Epithelial cell of prostate (primary cell): Measurements from ENCODE around the gene HSDL2.
"Not testable (repeated sequence)": the region's sequence is repeated elsewhere in the genome, so short reads cannot be mapped to it uniquely, and the experiment has no call there.

ENCODE experiments used
- DNase-seq: peaks from one replicate; pipeline ENCODE4 v3.0.0-alpha.2; 2011; ENCODE audit warnings: low read depth, low spot score
- H3K27ac ChIP-seq: fragments of 450-650 bp; 2 replicates; pipeline ENCODE4 v1.5.1; 2017; ENCODE audit warnings: mild to moderate bottlenecking

HSDL2 gene

DNA sequence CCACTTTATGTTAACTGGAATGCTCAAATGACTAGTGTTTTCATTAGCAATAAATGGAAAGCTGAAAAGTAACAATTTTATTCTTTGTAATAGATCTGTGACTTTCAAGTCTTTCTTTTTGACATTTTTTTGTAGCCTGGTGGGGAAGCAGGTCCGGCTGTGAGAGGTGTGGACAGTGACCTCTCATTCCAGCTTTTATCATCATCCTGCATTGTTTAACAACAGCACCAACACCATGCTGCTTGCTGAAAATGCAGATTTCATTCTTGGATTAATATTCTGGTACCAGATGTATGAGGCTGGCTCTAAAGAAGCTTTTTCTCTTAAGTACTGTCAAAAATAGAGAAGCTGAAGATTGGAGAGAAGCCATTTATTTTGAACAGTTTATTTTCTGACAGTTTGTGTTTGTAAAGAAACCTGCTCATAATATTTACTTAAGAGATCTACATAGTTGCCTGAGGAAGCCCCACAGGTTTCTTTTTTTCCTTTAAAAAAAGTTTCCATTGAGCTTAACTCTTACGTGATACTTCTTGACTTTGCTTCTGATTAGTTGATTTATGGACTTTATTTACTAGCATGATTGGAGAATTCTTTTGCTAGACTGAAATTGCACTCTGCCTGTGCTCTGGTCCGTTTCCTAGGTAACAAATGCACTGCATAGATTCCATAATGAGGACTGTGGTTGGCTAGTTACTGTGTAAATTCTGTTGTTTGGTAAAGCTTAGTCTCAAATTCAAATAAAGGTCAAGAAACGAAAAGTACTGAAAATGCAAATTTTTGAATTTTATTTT lies 110.2 kb downstream of the HSDL2 start:
- H3K27ac ChIP-seq, result no peak overlapping the region
- no peak for DNase-seq

DNA sequence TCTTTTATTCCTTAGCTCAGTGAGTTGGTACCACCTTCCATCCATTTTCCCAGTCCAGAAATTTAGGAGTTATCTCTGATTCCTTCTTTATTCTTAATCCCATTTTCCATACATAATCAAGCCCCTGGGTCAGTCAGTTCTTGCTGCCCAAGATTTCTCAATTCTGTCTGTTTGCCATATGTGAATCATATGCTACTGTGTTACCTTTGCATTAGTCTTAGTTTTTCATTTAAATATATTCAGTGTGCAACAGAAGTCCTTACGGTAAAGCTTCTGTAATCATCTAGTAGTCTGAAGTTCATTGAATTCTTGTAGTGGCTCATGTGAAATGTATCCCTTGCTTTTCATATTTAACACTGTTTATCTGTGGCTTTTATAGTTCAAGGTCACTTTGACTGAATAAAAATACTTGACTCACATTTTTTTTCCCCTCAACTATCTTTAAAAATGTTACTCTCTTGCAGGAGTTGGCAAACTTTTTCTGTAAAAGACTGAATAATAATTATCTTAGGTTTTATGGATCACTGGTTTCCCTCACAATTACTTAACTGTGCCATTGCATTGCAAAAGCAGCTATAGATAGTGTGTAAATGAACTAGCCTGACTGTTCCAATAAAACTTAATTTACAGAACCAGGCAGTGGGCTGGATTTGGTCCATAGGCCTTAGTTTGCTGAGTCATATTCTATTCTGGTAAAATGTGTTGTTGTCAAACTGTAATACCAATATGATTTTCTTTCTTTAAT lies 113.7 kb downstream of the HSDL2 start:
- H3K27ac ChIP-seq, result no peak overlapping the region
- no peak for DNase-seq

DNA sequence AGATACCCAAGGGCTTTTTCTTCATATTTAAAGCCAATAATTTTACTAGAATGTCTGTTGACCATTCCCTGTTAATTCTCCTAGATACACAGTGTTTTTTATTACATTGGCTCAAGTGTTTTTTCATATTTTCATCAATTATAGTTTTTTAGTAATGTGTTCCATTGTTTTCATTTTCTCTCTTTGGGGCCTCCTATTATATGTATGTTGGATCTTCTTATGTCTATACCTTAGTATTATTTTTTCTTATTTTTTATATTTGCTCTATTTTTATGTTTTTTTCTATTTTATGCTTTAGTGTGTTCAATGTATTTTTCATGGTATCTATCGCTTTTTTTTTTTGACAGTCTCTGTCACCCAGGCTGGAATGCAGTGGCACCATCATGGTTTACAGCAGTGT lies 114.2 kb downstream of the HSDL2 start:
- no peak for DNase-seq
- H3K27ac ChIP-seq, result no peak overlapping the region

DNA sequence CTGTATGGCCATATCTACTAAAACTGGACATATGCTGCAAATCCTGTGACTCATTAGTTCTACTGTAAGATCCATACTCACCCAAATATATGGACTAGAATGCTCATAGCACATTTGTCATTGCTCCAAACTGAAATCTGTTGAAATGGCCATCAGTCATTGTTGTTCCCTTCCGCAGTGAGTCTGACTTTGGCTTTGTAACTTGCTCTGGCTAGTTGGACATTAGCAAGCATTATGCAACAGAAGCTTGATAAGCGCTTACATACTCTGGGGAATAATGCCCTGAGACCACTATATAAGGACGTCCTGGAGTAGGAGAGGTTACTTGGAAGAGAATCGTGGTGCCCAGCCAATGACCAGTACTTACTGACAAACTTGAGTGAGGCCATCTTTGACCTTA lies 115.7 kb downstream of the HSDL2 start:
- DNase-seq, result no peak

DNA sequence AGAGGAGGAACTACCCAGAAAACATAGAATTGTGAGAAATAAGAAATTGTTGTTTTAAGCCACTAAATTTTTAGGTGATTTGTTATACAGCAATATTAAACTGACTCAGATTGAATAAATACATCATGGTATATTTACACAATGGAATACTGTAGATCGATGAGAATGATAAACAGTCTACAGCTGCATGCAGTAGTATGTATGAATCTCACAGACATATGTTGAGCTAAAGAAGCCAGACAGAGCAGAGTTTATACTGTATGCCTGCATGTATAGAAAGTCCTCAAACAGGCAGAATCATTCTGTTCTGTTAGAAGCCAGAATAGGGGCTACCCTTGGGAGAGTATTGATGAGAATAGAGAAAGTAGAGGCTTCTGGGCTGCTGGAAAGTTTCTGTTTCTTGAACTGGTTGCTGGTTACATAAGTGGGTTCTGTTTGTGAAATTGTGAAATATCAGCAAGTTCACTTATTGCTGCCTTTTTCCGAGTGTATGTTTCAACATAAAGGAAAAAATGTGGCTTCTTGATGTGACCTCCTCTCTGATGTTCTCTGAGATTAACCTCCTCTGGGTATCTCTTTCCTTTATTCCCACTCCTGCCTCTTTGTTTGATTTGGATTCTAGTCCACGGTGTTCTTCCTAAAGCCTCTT lies 116.3 kb downstream of the HSDL2 start:
- H3K27ac ChIP-seq, result no peak overlapping the region
- DNase-seq, result no peak

More for the DNA sequence above, 115.7 kb downstream of the HSDL2 start:
- H3K27ac ChIP-seq, result no peak overlapping the region

DNA sequence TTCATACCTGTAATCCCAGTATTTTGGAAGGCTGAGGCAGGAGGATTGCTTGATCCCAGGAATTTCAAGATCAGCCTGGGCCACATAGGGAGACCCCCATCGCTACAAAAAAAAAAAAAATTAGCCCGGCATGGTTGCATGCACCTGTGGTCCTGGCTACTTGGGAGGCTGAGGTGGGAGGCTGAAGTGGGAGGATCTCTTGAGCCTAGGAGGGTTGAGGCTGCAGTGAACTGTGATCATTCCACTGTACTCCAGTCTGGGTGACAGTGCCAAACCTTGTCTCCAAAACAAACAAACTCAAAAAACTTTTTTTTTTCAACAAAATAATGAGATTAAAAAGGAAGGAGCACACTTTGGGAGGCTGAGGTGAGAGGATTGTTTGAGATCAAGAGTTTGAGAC lies 120.9 kb downstream of the HSDL2 start:
- H3K27ac ChIP-seq, result no peak overlapping the region
- no peak for DNase-seq

DNA sequence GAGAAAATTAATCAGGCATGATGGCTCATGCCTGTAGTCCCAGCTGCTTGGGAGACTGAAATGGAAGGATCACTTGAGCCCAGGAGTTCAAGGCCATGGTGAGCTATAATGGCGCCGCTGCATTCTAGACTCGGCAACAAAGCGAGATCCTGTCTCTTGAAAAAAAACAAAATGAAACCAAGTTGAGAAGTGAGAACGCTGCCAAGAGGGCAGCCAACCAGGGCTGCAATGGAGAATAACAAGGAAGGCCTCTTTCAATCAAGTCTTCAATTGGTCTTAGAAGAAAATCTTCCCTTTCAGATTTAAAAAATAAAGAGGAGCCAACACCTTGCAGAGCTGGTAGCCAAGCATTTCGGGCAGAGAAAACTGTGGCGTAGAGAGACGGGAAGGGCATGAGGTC lies 121.4 kb downstream of the HSDL2 start:
- no peak for DNase-seq

DNA sequence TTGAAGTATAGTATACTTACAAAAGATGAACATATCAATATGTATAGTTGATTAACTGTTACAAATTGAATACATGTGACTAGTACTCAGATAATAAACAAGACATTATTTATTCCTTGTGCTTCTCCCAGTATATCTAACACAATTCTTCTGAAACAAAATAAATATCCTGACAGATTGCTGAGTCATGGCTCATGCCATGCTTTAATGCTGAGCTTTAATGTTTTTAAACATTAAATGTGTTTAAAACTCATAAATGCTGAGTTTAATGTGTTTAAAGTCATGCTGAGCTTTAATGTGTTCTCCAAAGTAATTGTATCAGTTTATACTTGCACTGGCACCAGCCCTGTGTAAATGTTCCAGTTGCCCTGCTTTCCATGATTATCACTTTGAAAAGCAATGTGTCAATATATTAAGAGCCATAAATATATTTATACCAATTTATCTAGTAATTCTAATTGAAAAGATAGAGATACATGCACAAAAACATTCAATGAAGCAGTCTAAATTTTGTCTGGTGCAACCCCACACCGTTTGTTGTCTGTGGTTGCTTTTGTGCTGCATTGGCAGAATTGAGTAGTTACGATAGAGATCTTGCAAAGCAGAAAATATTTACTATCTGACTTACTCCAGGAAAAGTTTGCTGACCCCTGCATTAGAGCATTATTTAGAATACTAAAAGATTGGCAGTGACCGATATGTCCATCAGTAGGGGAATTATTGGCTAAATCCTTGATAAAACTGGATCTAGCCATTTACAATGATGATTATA lies 122.5 kb downstream of the HSDL2 start:
- no peak overlapping the region for H3K27ac ChIP-seq
- no peak for DNase-seq

More for the DNA sequence above, 121.4 kb downstream of the HSDL2 start:
- H3K27ac ChIP-seq, result no peak overlapping the region

DNA sequence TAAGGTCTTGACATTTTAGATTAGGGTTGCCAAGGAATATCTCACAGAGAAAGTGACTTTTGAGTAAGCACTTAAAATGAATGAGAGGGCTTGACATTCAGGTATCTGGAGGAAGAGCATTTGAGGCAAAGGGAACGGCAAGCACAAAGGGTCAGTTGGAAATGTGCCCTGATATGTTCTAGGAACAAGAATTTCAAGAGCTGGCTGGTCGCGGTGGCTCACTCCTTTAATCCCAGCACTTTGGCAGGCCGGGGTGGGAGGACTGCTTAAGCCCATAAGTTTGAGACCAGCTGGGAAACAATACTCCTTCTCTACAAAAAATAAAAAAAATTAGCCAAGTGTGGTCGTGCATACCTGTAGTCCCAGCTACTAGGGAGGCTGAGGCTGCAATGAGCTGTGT lies 123.3 kb downstream of the HSDL2 start:
- no peak overlapping the region for H3K27ac ChIP-seq
- DNase-seq, result no peak

DNA sequence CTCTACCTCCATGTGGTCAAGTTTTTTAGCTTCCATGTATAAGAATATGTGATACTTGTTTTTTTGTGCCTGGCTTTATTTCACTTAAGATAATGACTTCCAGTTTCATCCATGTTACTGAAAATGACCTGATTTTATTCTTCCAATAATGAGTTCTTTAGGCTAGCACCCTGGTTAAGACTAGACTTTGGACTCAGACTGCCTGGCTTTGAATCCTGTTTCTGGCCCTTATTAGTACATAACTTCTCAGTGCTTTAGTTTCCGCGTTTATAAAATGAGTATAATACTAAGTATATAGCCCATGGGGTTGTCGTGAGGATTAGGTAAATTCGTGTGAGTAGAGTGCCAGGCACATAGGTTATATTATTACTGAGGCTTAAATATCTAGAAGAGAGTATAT lies 125.2 kb downstream of the HSDL2 start:
- no peak overlapping the region for H3K27ac ChIP-seq
- DNase-seq, result no peak

DNA sequence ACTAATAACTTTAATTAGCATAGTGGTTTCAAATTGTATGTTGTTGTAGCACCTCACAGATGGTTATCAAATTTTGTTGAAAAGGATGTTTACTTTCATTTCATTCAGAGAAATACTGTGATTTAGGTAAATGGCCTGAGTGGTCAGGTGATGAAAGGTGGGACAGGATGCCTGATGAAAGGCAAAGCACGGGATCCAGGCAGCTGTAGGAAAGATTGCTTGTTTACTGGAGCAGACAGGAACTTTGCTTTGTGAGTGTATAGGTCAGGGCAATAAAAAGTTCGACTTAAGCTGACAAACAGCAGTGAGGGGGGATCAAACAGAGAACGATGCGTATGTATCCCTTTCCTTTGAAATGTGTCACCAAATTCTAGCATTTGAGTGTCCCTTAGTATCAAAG lies 125.7 kb downstream of the HSDL2 start:
- H3K27ac ChIP-seq, result no peak overlapping the region
- no peak for DNase-seq

DNA sequence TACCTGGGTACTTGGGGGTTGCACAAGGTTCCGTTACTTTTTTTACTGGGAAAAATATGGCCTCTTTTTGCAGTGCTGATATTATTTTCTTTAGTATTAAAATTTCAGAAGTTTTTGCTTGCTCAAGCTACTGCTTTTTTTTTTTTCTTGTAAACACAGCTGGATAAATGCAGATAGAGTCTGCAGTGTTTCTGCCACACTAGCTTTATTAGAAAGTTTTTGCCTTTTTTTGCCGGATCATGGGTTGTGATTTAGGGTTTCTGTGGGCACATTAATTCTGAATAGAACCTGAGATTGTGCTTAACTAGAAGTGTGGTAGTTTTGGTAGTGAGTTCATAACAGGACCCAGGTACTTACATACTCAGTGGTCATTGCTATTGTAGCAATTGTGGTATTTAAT lies 126.7 kb downstream of the HSDL2 start:
- no peak overlapping the region for H3K27ac ChIP-seq
- DNase-seq, result no peak

DNA sequence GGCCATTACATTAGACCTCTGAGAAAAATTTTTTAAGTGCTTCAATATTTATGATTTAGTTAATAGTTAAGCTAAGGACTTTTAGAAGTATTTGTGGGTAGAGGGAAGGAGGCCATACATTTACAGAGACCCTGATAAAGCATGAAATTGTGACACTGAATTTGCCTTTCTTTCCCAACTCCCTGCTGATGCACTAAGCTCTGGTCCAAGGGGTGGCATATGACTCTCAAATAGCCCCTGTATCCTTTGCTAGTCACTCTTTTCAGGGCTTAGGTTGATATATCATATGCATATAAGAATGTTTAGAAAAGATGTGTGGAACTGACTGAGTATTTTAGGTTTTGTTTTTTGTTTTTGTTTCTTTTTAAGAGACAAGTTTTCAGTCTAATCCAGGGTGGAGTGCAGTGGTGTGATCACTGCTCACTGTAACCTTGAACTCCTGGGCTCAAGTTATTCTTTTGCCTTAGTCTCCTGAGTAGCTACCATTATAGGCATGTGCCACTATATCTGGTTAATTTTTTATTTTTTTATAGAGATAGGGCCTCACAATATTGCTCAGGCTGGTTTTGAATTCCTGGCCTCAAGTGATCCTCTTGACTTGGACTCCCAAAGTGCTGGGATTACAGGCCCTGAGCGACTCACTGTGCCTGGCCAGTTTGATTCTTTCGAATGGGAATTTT lies 127.2 kb downstream of the HSDL2 start:
- no peak overlapping the region for H3K27ac ChIP-seq
- DNase-seq, result no peak

DNA sequence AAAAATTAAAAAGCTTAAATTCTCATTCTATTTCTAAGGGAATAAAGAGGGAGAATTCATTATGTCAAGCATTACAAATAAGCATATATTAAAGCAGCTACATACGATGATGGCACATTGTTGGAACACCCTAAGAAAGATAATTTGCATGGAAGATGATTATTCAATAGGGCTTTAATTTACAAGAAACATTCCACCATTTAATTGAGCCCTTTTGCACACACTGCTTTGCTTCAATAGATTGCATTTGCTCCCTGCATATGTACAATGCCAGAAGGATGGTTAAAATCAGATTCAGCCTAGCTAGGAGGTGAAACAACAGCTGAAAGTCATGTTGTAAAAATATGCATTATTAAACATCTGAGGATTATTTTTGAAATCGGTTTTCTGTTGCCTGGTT lies 128.5 kb downstream of the HSDL2 start:
- no peak for DNase-seq
- no peak overlapping the region for H3K27ac ChIP-seq

DNA sequence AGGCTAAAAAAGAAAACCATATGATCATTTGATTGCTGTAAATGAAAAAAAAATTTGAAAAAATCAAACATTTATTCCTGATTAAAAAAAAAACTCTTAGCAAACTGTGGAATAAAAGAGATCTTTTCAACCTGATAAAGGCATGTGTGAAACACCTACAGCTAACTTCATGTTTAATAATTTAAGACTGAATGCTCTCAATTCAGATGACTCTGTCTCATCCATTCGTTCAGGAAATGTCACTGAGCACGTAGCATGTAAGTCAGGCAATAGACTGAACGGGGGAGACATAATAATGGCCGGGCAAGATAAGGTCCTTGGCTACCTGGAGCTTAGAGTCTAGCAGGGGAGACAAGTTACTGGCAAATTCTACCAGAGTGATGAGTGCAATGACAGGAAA lies 132.5 kb downstream of the HSDL2 start:
- not testable (repeated sequence) for H3K27ac ChIP-seq, DNase-seq

DNA sequence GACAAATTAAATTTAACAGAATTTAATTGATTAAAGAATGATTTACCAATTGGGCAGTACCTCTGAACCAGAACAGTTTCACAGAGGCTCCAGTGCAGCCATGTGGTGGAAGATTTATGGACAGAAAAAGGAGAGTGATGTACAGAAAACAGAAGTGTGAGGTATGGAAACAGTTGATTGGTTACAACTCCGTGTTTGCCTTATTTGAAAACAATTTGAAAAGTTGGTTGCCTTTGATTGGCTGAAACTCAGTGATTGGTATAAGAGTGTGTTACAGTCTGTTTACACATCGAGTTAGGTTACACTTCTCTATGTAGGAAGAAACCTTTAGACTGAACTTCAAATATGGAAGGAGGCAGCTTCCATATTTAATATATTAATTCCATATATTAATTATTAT lies 136.9 kb downstream of the HSDL2 start:
- DNase-seq, result no peak
- H3K27ac ChIP-seq, result no peak overlapping the region

DNA sequence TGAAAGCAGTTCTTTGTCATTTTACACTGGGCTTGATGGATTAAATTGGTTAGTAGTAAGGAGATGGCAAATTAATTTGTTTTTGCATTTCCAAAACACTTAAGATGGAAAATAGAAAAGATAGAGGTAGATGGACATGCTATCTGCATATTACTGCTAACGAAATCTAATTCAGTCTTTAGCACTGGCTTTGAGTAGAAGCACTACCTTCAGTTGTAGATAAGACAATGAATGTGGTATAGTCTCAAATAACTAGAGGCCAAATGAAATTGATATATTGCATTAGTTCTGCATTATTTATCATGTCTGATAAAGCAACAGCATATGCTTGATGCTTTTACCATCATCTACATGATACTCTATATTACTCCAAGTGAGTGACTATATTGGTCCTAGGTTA lies 140.2 kb downstream of the HSDL2 start:
- no peak overlapping the region for H3K27ac ChIP-seq
- no peak for DNase-seq

DNA sequence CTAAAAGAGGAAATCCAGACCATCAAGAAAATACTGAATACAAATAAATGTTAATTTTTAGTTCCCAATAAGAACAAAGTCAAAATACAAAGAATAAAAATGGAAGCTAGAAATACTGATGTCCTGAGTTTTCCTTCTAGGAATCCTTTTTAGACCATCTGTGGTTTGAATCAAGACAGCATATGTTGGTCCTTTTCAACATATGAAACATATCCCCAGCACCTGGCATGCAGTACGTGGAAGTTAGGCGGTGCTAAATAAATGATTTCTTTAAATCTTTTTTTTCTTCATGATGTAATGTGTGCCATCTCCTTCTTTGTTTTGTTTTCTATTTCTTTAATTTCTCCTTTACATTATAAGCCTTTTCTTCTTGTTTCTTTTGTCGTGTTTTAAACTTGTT lies 140.7 kb downstream of the HSDL2 start:
- no peak overlapping the region for H3K27ac ChIP-seq
- no peak for DNase-seq
